ENCODE measurements around the gene TPD52L1.
A peak's percentile ranks its signal among the peaks of the same experiment; 100 is the strongest.

The TPD52L1 gene

GRCh38 chr6:125112934-125113333 is 40.6 kb upstream of the TPD52L1 start:
- no peak for DNase-seq (ENCODE audit: low read depth)
- TF ChIP-seq CTCF (IDR thresholded peaks at IDR 0.05; ENCODE audit: low read depth, low read length, missing control alignments): no peak

GRCh38 chr6:125114248-125114858 is 39.2 kb upstream of the TPD52L1 start:
- peak; percentile 55 for TF ChIP-seq CTCF (IDR thresholded peaks at IDR 0.05; ENCODE audit: low read depth, low read length, missing control alignments)
- no peak for DNase-seq (ENCODE audit: low read depth)
- H3K4me3 ChIP-seq (ENCODE audit: low read depth, low read length): no peak overlapping the region

More at GRCh38 chr6:125112934-125113333, 40.6 kb upstream of the TPD52L1 start:
- H3K4me3 ChIP-seq (ENCODE audit: low read depth, low read length): no peak overlapping the region

GRCh38 chr6:125116170-125116569 is 37.4 kb upstream of the TPD52L1 start:
- H3K4me3 ChIP-seq (ENCODE audit: low read depth, low read length): no peak overlapping the region
- TF ChIP-seq CTCF (IDR thresholded peaks at IDR 0.05; ENCODE audit: low read depth, low read length, missing control alignments): no peak
- no peak for DNase-seq (ENCODE audit: low read depth)

- no peak overlapping the region for H3K4me3 ChIP-seq (ENCODE audit: low read depth, low read length)
- no peak for DNase-seq (ENCODE audit: low read depth)
- no peak for TF ChIP-seq CTCF (IDR thresholded peaks at IDR 0.05; ENCODE audit: low read depth, low read length, missing control alignments)
Measured at GRCh38 chr6:125116710-125117109, 36.9 kb upstream of the TPD52L1 start.

GRCh38 chr6:125117818-125118217 is 35.8 kb upstream of the TPD52L1 start:
- DNase-seq (ENCODE audit: low read depth): no peak
- no peak for TF ChIP-seq CTCF (IDR thresholded peaks at IDR 0.05; ENCODE audit: low read depth, low read length, missing control alignments)
- H3K4me3 ChIP-seq (ENCODE audit: low read depth, low read length): no peak overlapping the region

- no peak for DNase-seq (ENCODE audit: low read depth)
- TF ChIP-seq CTCF (IDR thresholded peaks at IDR 0.05; ENCODE audit: low read depth, low read length, missing control alignments): no peak
- H3K4me3 ChIP-seq (ENCODE audit: low read depth, low read length): no peak overlapping the region
Measured at GRCh38 chr6:125120054-125120590, 33.5 kb upstream of the TPD52L1 start.

GRCh38 chr6:125121894-125122293 is 31.7 kb upstream of the TPD52L1 start:
- DNase-seq (ENCODE audit: low read depth): no peak
- no peak for TF ChIP-seq CTCF (IDR thresholded peaks at IDR 0.05; ENCODE audit: low read depth, low read length, missing control alignments)
- H3K4me3 ChIP-seq (ENCODE audit: low read depth, low read length): no peak overlapping the region

Measured in GM12864 (cell line).